Pancreas (tissue), 10 donors: ENCODE measurements around the gene ABCB1. TPM values are rescaled to one million over a fixed set of nuclear protein-coding genes. Genes with fewer than 3 reads are reported as not detected.

ENCODE experiments used
- ATAC-seq, 4 donors: fragments of 200-7000 bp; cut with Tn5 transposase; one replicate each; pipeline versions ENCODE4 v1.8.0 to v1.9.1; 2020; ENCODE audit warnings: mild to moderate bottlenecking in 4 of 4, moderate library complexity in 4 of 4
- DNase-seq, 6 donors: peaks; one replicate each; pipeline ENCODE4 v3.0.0-alpha.2; 2020
- FAIRE-seq: peaks from 2 replicates; lab custom pipeline; 2012; peaks lifted over from hg19 to GRCh38; lab: Jason Lieb, UNC
- H3K27ac ChIP-seq, 4 donors: fragments of 200-600 bp; sonication (generic); 1 replicate in 3 of 4; 2 replicates in 1 of 4; pipeline versions ENCODE4 v1.5.0 to v1.8.0; 2020
- H3K27me3 ChIP-seq, 4 donors: fragments of 200-600 bp; one replicate each; pipeline ENCODE4 v1.8.0; 2021
- H3K36me3 ChIP-seq, 3 donors: fragments of 200-600 bp; sonication (generic) in 1 of 3; one replicate each; pipeline versions ENCODE4 v1.5.0 to v1.8.0; 2020 to 2021
- H3K4me1 ChIP-seq, 3 donors: fragments of 200-600 bp; one replicate each; pipeline ENCODE4 v1.8.0; 2021
- H3K4me3 ChIP-seq, 4 donors: fragments of 200-600 bp; sonication (generic) in 2 of 4; one replicate each; pipeline versions ENCODE4 v1.5.0 to v1.8.0; 2020 to 2021
- H3K9me3 ChIP-seq, 4 donors: fragments of 200-600 bp; one replicate each; pipeline ENCODE4 v1.8.0; 2021
- WGBS, 2 donors: extraction: QIAGEN DNeasy Blood & Tissue Kit; methylation state at CpG; one replicate each; pipeline ENCODE4 v1.1.7; 2013; 5-methylcytosine and 5-hydroxymethylcytosine counted together
- intact Hi-C, 3 donors: fragments of 100-400 bp; cut with DNase I; formaldehyde crosslinking; loops; one replicate each; pipeline versions ENCODE4 v1.11.1 to v1.14.2; 2022
- polyA plus RNA-seq, 2 donors: library from polyadenylated mRNA; stranded (reverse); fragments of 200-250 nt; gene quantifications; one replicate each; pipeline ENCODE4 v1.2.3, GENCODE V29; 2013
- total RNA-seq, 6 donors: library from RNA; stranded (reverse); fragmentation: NEBNext Ultra II Directional in 4 of 6; extraction: Animal tissue kit (Norgen Biotek cat#: 25700) in 4 of 6; gene quantifications; one replicate each; pipeline versions ENCODE4 v1.2.1 to v1.2.4, GENCODE V29; 2021 to 2023
- TF ChIP-seq, protein P1 (sequence below), 4 donors: fragments of 200-600 bp; sonication (generic) in 3 of 4; IDR thresholded peaks; one replicate each; pipeline versions ENCODE4 v1.5.0 to v1.8.0; 2021; ENCODE audit warnings: antibody characterized with exemption in 4 of 4
- donor health status: healthy with polysubstance abuse.
- donor health status: DM: no; HTN: no; CAD: no; lungs with moderate emphysema.
- donor health status: DM: no; HTN: no; CAD: no.
- donor health status: control.
- donor health status: control.
- donor health status: Bipolar disorder and iron deficiency.
- donor health status: DM: yes; HTN: yes; CAD: no.
- donor health status: DM: no; HTN: no; CAD: no.
- donor health status: DM: no; HTN: no; CAD: no.
- donor health status: DM: yes; HTN: yes; CAD: no.

The ABCB1 gene
- total and polyA plus RNA-seq, 8 donors, result 1.8 to 9.7 (median 3.0) TPM

DNA sequence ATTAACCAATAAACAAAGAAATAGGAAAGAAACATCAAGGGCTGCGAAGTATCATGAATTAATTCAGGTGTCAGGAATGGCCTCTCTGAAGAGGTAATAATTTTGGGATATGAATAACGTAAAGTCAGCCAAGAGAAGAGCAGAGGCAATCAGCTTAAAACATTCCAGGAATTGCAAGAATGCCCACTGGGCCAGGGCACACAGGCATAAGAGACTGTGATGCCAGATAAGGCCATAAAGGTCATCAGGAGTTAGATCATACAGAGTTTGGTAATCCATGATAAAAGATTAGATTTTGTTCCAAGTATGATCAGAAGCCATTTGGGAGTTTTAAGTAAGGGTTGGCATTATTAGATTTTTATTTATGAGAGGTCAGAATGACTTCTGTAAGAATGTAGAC lies 72.0 kb downstream of the ABCB1 start:
- ATAC-seq (no peak), FAIRE-seq (no peak), DNase-seq (no peak)
- no peaks in the 10 kb centered on the region for H3K36me3 ChIP-seq
- H3K27ac ChIP-seq, result no peak overlapping the region
- H3K4me1 ChIP-seq, result no peaks in the 10 kb centered on the region
- TF ChIP-seq, protein P1, sequence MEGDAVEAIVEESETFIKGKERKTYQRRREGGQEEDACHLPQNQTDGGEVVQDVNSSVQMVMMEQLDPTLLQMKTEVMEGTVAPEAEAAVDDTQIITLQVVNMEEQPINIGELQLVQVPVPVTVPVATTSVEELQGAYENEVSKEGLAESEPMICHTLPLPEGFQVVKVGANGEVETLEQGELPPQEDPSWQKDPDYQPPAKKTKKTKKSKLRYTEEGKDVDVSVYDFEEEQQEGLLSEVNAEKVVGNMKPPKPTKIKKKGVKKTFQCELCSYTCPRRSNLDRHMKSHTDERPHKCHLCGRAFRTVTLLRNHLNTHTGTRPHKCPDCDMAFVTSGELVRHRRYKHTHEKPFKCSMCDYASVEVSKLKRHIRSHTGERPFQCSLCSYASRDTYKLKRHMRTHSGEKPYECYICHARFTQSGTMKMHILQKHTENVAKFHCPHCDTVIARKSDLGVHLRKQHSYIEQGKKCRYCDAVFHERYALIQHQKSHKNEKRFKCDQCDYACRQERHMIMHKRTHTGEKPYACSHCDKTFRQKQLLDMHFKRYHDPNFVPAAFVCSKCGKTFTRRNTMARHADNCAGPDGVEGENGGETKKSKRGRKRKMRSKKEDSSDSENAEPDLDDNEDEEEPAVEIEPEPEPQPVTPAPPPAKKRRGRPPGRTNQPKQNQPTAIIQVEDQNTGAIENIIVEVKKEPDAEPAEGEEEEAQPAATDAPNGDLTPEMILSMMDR (IDR thresholded peaks at IDR 0.05), result no peak
- 44 to 56% methylated on average over 2 of the region's 2 CpGs for WGBS, 2 donors
- no peaks in the 10 kb centered on the region for H3K27me3 ChIP-seq
- no peak overlapping the region for H3K4me3 ChIP-seq
- no peaks in the 10 kb centered on the region for H3K9me3 ChIP-seq
- intact Hi-C loops, result no loop called here

DNA sequence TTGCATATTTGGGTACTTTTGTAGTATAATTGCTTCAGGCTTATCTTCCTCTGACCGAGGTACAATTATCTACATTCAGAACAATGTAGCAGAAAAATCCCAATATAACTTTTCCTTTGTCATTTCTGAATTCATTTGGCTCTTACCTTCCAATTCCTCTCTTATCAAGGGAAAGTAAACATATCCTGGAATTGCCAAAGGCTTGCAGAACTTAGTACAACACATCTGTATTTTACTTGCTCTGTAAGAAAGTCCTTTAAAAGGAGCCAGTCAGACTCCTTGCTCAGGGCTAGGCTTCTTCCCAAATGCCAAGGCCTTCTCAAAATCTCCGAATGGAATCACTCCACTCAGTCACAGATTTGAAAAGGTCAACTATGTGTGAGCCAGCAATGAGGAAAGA lies 81.9 kb downstream of the ABCB1 start:
- ATAC-seq (peak in 1 of 4 donors; percentile 36), FAIRE-seq (no peak), DNase-seq (no peak)
- Histone ChIP-seq H3K27ac (no peak overlapping the region), H3K36me3 (no peaks in the 10 kb centered on the region), H3K27me3 (no peaks in the 10 kb centered on the region), H3K4me3 (no peak overlapping the region), H3K9me3 (no peaks in the 10 kb centered on the region), H3K4me1 (no peaks in the 10 kb centered on the region)
- TF ChIP-seq, protein P1 (IDR thresholded peaks at IDR 0.05), result no peak
- intact Hi-C loops, result no loop called here
- WGBS, 2 donors, result 7 to 12% methylated on average over 2 of the region's 2 CpGs

DNA sequence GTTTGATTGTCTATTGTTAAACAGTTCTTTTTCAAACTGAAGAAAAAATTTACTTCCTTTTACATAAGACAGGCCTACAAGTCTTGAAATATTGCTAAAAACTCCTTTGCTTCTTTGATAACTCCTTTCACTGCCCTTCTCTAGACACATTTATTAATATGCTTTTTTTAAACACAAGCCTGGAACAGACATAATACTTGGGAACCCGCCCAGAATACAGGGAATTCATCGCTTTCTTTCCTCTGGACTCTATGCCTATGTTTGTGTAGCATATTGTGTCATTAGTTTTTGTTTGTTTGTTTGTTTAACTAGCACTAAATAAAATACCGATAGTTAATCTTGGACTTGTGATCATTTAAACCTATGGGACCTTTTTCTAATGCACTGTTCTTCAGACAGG lies 82.8 kb downstream of the ABCB1 start:
- DNase-seq (no peak), FAIRE-seq (no peak), ATAC-seq (no peak)
- Histone ChIP-seq H3K27me3 (no peaks in the 10 kb centered on the region), H3K4me1 (no peaks in the 10 kb centered on the region), H3K27ac (no peak overlapping the region), H3K36me3 (no peaks in the 10 kb centered on the region), H3K9me3 (no peaks in the 10 kb centered on the region), H3K4me3 (no peak overlapping the region)
- intact Hi-C loops, result no loop called here
- 70 to 80% methylated on average over 3 of the region's 3 CpGs for WGBS, 2 donors
- TF ChIP-seq, protein P1 (IDR thresholded peaks at IDR 0.05), result no peak

DNA sequence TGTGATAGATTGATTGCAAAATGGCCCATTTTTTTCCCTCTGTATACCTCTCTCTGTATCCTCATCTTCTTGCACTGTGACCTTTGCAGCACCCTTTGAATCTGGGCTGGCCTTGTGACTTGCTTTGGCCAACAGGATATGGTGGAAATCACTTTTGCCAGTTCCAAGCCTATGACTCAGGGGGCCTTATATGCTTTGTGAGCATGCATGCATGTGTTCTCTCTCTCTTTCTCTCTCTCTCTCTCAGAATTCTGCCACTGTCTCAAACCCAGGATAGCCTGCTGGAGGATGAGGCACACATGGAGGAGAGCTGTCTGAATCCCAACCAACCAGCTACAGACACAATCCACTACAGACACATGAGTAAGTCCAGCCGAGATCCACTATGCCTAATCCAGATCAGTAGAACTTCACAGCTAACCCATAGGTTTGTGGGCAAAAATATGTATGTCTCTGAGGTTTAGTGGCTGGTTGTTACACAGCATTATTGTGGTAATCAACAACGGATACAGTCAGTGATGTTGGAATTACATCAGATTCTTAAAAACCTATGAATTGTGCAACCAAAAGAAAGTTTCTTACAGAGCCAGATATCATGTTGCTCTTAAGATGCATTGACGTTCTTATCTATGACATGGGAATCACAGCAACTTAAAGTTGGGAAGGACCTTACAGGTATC lies 83.4 kb downstream of the ABCB1 start:
- ATAC-seq (no peak), DNase-seq (no peak), FAIRE-seq (no peak)
- intact Hi-C loops, result no loop called here
- no peaks in the 10 kb centered on the region for H3K9me3 ChIP-seq
- H3K36me3 ChIP-seq, result no peaks in the 10 kb centered on the region
- no peaks in the 10 kb centered on the region for H3K4me1 ChIP-seq
- H3K4me3 ChIP-seq, result no peak overlapping the region
- no peak overlapping the region for H3K27ac ChIP-seq
- TF ChIP-seq, protein P1 (IDR thresholded peaks at IDR 0.05), result no peak
- no peaks in the 10 kb centered on the region for H3K27me3 ChIP-seq
- 64 to 75% methylated on average over 3 of the region's 3 CpGs for WGBS, 2 donors

DNA sequence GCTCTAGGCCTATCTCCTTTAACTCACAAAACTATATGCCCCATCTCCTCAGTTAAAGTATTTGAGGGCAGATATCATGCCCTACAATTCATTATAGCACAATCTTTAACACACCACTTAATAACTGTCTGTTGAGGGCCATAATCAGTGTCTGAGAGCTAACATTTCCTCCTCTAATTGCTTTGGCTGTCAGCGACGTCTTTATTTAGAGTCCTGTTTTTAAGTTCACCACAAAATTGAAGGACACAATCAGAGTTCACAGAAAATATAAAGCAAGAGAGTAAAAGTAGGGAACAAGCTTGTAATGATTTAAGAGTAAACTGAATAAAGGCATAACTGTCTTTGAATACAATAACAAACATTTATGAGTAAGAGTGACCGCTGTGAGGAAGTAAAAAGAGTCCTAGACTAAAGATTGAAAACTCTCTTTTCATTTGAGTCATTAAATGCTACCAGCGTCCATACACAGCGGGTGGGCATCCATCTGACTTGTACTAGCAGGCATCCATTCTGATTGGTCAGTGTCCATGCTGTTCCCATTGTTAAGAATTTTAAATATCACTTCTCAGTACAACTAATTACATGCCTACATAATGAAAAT lies 86.8 kb downstream of the ABCB1 start:
- H3K27ac ChIP-seq, result no peak overlapping the region
- TF ChIP-seq, protein P1 (IDR thresholded peaks at IDR 0.05), result no peak
- 68 to 76% methylated on average over 5 of the region's 5 CpGs for WGBS, 2 donors

More for the DNA sequence above, 86.8 kb downstream of the ABCB1 start:
- Histone ChIP-seq H3K4me3 (no peak overlapping the region), H3K36me3 (no peaks in the 10 kb centered on the region), H3K9me3 (no peaks in the 10 kb centered on the region), H3K27me3 (no peaks in the 10 kb centered on the region), H3K4me1 (no peaks in the 10 kb centered on the region)
- DNase-seq (no peak), ATAC-seq (no peak), FAIRE-seq (no peak)
- intact Hi-C loops, result no loop called here
